Hepatocyte (in vitro differentiated cells): ENCODE data around the gene DCST2.

Experiments used
- EZH2 ChIP-seq: fragments of 200-600 bp; sonication (generic); IDR thresholded peaks from 2 replicates; pipeline ENCODE4 v1.6.1; 2016; ENCODE audit warnings: antibody characterized with exemption, mild to moderate bottlenecking, borderline replicate concordance
- EZH2phosphoT487 ChIP-seq: fragments of 200-600 bp; sonication (generic); IDR thresholded peaks from one replicate; pipeline ENCODE4 v1.6.1; 2018; ENCODE audit warnings: antibody characterized with exemption, mild to moderate bottlenecking, low read depth, moderate library complexity; ENCODE audit not compliant: unreplicated experiment, severe bottlenecking
- TF ChIP-seq, protein P1 (sequence below): fragments of 200-600 bp; sonication (generic); IDR thresholded peaks from 2 replicates; pipeline ENCODE4 v1.5.1; 2016; ENCODE audit warnings: antibody characterized with exemption, mild to moderate bottlenecking; ENCODE audit not compliant: poor library complexity

DNA sequence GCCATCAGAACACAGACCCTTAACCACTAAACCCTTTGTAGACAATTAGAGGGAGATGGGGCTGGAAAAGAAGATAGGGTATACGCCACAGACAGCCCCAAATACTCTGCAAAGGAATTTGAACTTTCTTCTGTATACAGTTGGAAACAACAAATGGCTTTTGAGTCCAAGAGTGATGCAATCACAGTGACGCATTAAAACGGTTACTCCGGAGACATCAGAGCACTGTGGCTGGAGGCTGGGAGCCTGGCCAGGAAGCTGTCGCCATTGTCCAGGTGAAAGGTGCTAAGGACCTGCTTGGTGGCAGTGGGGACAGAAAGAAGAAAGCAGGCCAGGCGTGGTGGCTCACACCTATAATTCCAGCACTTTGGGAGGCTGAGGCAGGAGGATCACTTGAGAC lies 46.3 kb downstream of the DCST2 start:
- TF ChIP-seq, protein P1, sequence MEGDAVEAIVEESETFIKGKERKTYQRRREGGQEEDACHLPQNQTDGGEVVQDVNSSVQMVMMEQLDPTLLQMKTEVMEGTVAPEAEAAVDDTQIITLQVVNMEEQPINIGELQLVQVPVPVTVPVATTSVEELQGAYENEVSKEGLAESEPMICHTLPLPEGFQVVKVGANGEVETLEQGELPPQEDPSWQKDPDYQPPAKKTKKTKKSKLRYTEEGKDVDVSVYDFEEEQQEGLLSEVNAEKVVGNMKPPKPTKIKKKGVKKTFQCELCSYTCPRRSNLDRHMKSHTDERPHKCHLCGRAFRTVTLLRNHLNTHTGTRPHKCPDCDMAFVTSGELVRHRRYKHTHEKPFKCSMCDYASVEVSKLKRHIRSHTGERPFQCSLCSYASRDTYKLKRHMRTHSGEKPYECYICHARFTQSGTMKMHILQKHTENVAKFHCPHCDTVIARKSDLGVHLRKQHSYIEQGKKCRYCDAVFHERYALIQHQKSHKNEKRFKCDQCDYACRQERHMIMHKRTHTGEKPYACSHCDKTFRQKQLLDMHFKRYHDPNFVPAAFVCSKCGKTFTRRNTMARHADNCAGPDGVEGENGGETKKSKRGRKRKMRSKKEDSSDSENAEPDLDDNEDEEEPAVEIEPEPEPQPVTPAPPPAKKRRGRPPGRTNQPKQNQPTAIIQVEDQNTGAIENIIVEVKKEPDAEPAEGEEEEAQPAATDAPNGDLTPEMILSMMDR = no peak
- TF ChIP-seq EZH2phosphoT487 = no peak
- TF ChIP-seq EZH2 = no peak
